Vagina (tissue), 2 donors: Measurements from ENCODE around the gene TSC22D1.

Experiments
- CTCF ChIP-seq, 3 experiments: fragments of 450-650 bp in 2 of 3; fragments of 200-600 bp in 1 of 3; sonication (generic) in 1 of 3; IDR thresholded peaks; one replicate each; pipeline ENCODE4 v1.5.1; 2017 to 2019; ENCODE audit warnings: antibody characterized with exemption in 3 of 3, mild to moderate bottlenecking in 2 of 3, moderate library complexity in 2 of 3
- POLR2A ChIP-seq, 2 donors: fragments of 450-650 bp; IDR thresholded peaks; one replicate each; pipeline ENCODE4 v1.6.1; 2017; ENCODE audit warnings: antibody characterized with exemption in 2 of 2, mild to moderate bottlenecking in 2 of 2, moderate library complexity in 2 of 2
- POLR2AphosphoS5 ChIP-seq, 2 donors: sonication (generic); formaldehyde crosslinking; IDR thresholded peaks; one replicate each; pipeline ENCODE4 v1.9.0; 2017; ENCODE audit warnings: antibody characterized with exemption in 2 of 2, mild to moderate bottlenecking in 2 of 2, low read depth in 1 of 2; ENCODE audit not compliant: insufficient read depth in 1 of 2

DNA sequence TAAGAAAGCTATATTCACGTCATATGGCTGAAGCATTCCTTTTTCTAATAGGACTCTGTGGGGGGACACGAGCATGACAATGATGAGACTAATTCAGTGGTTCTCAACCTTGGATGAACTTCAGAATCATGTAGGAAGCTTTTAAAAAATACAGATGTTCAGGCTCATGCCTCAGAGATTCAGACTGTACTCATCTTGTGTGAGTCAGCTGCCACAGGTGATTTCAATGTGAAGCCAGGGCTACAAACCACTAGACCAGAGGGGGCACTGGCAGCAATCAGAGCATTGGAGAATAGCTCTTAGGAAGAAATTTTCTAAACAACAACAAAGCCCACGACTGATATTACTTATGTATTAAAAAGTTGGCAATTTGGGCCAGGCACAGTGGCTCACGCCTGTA is 110.8 kb downstream of the TSC22D1 start:
- TF ChIP-seq CTCF (IDR thresholded peaks at IDR 0.05) (no peak), POLR2AphosphoS5 (IDR thresholded peaks at IDR 0.05; ENCODE audit: insufficient read depth in 1 of 2, low read depth in 1 of 2) (no peak), POLR2A (IDR thresholded peaks at IDR 0.05) (no peak)
